GM19438 (cell line): ENCODE results near the gene BRD1.

ENCODE experiments used
- ATAC-seq: cut with Tn5 transposase; IDR thresholded peaks from one replicate; pipeline ENCODE4 v1.9.1; 2021; ENCODE audit warnings: low read depth; ENCODE audit not compliant: unreplicated experiment

Gene BRD1

DNA sequence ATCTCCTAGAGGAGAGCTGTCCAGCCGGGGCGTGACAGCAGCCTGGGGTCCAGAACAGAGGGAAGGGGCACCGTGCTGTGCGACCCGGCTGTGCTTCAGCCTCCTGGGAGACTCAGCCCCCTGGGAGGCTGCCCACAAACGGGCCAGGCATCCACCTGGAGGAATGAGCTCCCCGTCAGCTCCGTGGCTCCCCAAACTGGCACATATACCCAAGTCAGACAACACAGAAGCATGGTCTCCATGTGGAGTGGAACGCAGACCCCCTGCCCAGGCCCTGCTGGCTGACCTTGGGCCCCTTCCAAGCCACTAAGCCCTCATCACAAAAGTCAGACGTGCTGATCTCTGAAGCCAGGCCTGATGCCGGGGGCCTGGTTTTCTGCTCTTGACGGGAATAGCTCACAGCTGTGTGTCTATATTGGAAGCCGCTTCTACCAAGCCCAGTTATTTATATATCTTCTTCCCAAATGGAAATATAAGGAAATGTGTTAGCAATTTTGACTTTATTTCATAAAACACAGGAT lies 91.7 kb downstream of the BRD1 start:
- no peak for ATAC-seq

DNA sequence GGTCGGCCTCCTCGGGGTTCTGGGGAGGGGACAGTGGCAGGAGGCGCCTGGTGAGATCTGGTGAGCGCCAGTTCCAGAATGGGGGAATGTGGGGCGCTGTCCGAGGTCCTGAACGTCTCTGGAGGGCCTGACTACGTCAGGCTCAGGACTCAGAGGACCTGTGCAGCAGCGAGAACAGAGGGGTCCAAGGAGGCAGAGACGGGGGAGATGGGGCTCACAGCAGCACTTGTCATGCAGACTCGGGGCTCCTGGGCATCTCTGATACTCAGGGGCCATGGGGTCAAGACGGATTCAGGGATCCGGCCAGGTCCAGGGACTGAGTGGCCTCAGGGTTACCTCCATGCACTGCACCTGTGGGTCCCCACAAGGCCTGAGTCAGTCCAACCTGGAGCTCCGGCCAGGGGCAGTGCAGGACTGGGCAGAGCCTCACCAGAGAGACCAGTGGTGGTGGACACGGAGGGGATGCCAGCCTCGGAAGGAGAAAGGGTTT lies 92.2 kb downstream of the BRD1 start:
- ATAC-seq, result no peak

DNA sequence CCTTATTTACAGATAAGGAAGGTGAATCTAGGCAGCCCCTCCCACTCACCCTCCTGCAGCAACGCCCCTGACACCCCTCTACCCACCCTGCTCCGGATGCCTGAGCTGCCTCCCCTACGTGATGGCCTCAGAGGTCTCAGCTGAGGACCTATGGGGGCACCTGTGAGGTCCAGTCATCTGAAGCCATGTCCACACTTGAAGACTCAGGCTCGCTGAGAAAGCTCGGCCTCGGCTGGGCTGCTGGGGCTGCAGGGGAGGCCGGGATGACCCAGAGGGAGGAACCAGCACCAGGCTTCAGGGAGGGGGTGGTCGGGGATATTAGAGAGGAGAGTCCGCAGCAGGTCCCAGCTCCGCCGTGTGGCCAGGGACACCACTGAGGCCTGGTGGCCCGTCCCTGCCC lies 92.8 kb downstream of the BRD1 start:
- no peak for ATAC-seq

DNA sequence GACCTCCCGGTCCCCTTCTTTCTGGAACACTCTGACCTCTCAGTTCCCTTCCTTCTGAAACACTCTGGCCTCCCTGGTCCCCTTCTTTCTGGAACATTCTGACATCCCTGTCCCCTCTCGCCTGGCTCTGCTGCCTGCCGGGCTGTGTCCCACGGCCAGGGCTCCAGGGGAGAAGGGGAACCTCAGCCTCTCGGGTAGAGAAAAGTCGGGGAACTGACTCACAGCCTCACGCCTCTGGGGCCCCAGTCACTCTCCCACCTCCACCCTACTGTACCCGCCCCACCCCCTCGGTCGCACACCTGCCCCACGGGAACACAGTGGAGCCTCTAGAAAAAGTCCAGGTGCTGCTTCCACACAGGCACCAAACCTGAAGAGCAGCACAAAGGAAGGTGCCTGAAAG lies 93.3 kb downstream of the BRD1 start:
- ATAC-seq, result no peak

DNA sequence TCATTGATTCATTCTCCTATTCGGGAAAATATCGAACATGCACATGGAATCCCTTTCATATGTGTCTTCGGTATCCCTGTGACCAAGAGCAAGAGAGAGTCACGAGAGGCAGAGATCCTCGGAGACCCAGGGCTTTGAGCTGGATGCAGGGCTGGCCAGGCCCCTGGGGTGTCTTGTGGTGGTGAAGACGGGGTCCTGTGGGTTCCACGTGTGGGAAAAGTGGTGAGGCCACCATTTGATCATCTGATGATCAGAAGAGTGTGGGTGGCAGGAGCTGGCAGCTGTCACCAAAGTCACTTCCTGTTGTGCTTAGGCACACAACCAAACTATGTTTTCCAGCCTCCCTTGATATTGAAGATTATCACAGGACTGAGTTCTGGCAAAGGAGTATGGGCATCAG lies 94.0 kb downstream of the BRD1 start:
- ATAC-seq, result no peak

DNA sequence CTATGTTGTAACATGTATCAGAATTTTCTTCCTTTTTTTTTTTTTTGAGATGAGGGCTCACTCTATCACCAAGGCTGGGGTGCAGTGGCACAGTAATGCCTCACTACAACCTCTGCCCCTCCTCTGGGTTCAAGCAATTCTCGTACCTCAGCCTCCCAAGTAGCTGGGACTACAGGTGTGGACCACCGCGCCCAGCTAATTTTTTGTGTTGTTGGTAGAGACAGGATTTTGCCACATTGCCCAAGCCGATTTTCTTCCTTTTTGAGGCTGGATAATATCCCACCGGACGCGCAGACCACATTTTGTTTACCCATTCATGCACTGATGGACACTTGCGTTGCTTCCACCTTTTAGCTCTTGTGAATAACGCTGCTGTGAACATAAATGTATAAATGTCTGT lies 97.0 kb downstream of the BRD1 start:
- no peak for ATAC-seq

DNA sequence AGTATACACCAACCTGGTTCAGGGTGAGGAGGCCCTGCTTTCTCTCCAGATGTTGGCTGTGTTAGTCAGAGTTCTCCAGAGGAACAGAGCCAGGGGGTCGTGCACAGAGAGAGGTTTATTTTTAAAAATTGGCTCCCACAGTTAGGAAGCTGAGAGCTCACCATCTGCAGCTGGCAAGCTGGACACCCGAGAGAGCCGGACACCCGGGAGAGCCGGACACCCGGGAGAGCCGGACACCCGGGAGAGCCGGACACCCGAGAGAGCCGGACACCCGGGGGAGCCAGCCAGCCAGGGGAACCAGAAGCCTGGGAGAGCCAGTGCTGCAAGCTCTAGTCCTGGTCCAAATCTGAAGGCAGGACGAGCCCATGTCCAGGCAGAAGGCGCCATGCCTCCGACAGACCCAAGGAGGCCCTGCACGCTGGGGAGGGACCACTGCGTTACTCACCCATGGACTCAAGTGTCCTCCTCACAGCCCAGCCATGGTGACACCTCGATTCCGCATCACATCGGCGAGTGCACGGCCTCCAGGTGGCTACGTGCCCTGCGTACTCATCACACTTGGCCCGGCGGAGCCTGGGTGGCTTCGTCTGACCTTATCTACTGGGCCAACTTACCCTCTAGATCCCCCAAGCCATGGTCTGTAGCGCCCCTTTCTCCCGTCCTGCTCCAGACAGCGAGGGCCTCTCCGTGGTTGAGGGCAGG lies 99.0 kb downstream of the BRD1 start:
- no peak for ATAC-seq

DNA sequence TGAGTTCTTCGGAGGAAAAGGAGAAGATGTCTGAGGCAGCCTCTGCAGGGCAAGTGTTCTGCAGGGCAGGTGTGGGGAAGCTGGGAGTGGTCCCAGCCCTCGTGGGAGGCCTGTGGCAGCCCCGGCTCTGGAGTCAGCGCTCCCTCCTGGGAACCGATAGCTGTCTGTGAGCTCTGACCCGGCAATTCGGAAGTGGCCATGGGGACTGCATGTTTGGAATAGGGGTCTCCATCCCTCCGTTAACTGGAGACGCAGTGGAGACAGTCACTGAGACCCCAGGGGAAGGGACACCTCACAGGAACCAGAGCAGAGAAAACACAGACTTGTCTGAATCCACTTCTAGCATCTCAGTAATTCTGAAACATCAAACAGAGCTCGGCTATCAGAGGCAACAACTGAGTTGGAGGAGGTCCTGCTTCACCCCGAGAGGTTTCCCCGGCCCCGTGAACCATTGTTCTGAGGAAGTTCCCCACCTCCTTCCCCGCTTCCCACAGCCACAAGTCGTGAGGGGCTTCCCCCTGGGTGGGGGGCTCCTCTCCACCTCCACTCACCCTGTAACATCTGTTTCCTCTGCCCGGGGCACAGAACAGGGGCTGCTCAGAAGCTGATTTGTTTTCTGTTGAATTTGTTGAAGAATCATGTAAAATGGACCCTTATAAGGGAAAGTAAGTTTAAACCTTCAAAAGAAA lies 99.6 kb downstream of the BRD1 start:
- no peak for ATAC-seq

DNA sequence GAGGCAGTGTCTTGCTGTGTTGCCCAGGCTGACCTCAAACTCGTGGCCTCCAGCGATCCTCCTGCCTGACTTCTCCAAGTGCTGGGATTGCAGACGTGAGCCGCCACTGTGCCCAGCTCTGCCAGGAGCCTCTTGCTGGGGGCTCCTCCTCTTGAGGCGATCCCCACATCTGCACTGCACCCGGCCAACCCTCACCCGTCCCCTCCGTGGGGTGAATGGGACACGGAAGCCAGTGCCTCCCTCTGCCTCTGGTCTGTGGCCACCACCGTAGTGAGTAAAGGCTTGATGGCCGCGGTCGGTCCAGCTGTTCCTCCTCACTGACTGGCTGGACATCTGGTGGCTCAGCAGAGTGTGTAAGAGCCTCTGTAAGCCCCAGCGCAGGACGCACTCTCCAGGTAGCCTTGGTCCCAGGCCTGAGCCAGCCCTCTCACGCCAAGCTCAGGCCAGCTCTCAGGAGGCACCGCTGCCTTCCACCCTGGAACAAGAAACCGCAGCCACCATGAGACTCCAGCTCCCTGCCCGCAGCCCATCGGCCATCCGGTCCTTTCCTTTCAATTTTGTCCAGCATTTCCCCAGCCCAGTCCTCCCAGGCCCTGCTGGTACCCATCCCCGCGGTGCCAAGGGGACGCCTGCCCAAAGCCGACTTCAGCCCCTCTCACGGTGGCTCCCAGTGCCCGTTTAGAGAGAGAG lies 100.3 kb downstream of the BRD1 start:
- no peak for ATAC-seq

DNA sequence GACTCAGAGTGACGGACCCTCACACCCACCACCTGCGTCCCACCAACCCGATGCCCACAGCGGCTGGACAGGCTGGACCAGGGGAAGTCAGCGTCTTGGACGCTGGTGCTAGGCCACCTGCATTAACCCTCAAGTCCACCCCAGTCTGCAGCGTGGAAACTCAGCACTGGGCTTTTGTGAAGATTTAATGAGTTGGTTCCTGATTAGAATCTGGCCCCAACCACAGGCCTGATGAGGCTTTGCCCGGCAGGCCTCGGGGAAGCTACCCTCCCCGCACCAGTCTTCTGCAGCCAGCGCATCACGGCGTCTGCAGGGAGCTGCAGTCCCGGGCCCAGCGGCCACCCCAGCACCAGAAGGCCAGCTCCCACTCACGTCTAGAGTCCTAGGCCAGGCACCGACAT lies 101.0 kb downstream of the BRD1 start:
- ATAC-seq, result no peak

DNA sequence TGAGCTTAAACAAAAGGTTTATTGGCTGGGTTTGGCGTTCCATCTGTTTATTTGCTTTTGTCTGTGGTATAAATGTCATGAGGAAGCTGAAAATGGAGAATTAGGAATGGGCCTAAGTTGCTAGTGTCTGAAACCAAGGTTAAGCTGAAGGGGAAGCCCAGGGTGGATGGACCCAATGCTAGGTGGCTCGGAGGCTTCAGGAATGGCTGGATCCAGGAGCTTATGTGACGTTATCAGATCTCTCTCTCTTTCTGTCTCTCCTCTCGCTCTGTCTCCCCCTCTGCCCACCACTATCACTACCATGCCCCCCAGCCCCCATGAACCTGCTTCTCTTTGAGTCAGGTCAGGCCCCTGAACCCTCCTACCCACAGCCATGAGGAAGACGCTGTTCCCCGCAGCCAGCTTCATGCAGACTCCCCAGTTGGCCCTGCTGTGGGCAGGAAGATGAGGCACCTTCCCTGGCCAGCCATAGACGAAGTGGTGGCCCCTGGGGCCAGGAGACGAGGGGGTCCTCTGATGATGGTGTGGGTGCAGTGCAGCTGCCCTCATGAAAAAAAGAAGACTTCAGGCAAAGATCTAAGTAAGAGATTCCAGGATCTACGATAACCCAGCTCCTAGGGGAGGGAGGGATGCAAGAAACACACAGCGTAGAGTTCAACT lies 101.5 kb downstream of the BRD1 start:
- ATAC-seq, result no peak

DNA sequence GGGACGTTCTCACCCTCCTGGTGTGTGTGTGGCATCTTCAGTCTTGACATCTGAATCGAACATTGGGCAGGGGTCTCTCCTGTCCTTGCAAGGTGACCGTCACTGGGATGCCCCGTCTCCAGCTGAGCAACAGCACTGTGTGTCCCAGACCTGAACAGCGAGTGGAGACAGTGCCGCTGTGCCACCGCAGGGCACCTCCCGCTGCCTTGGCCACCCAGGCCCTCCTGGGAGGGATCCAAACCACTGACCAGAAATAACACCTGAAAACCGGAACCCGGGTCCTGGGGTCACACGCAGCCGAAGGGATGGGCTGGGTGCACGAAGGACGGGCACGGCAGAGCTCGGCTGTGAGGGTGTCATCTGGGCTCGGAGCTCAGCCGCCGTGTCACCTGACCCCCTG lies 102.2 kb downstream of the BRD1 start:
- no peak for ATAC-seq

DNA sequence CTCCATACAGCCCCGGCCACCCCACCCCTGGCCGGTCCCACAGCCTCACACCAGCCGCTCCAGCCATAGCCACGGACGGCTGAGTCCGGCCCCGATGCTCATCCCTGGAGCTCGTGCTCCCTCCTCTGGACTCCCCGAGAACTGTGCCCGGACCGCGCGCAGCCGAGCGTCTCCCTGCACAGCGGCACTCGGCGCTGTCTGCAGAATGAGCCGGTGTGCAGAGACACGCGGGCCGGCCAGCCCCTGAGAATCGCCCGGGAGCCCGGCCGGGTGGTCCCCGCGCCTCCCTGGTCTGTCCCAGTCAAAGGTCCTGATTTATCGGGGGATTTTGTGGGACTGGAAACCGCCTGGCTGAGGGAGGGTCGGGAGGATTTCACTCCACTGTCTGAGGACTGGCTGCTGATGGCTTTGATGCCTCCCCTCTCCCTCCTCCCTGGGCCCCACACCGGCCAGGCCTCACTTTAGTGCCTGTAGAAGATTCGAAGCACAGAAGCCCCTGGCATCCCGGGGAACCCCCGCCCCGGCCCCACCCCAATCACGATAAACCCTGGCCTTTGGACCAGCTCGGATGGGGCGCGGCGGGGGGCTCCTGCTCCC lies 102.7 kb downstream of the BRD1 start:
- ATAC-seq, result no peak

DNA sequence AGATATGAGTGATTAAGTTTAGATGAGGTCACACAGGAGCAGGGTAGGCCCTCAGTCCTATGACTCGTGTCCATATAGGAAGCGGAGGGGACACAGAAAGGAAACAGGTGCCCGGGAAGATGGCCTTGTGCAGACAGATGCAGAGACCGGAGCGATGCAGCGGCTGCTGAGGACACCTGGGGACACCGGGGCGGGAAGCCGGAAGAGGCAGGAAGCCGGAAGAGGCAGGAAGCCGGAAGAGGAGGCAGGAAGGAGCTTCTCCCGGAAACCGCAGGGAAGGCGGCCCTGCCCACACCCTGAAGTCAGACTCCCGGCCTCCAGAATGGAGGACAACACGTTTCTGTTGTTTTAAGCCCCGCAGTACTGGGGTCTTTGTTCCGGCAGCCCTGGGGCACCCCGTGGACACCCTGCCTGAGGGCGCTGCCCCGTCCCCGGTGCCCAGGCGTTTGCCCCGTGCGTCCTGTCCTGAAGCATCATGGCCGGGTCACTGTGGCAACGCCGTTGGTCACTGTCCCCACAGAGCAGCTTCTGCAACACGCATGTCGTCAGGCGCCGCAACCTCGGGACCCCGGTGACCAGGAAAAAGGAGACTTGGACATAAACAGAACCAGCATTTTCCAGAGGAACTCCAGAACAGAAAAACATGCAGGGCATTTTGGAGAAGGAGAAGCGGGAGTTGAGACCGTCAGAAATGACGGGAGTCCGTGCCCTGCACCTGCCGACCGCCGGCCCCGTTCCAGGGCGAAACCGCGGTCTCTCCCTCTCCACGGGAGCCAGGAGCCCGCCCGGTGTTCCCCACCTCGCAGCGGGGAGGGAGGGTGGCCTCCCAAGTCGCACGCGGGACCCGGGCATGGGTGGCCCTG lies 103.4 kb downstream of the BRD1 start:
- ATAC-seq, result no peak

DNA sequence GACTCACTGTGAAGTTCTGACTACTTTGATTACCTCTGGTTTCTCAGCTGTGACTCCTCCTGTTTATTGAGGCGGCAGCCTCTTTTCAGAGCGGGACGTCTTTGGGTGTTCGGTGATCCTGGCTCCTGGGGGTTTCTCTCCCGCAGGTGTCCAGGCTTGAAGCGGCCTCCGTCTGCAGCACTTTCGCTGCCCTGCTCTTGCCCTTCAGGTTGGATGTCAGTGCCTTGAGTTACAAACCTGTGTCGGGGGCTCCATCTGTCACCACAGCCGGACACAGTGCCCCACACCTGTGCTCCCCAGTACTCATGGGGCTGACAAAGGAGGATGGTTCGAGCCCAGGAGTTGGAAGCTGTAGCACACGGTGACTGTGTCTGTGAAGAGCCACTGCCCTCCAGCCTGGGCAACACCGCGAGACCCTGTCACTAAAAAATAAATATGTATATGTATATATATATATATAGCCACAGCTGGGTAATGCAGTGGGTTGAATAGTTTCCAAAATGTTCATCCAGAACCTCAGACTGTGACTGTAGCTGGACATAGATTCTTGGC lies 104.1 kb downstream of the BRD1 start:
- ATAC-seq, result no peak
